Activated T-cell treated with anti-CD3 and anti-CD28 coated beads for 4 hours (primary cell): ENCODE data around the gene MGLL.

ENCODE experiments used
- DNase-seq: peaks from one replicate; pipeline ENCODE4 v3.0.0-alpha.2; 2020

Gene MGLL

GRCh38 chr3:127822041-127822681 is at the start of gene MGLL:
Gene MGLL, minus strand, starts transcription at chr3:127822515. Its CDS starts 197 bp downstream, at chr3:127822318.
- DNase-seq: no peak

GRCh38 chr3:127870156-127870555 is 47.8 kb upstream of the MGLL start:
- DNase-seq: no peak

- no peak for DNase-seq
Measured at GRCh38 chr3:127867986-127868385, 45.7 kb upstream of the MGLL start.

GRCh38 chr3:127867412-127867811 is 45.1 kb upstream of the MGLL start:
- DNase-seq: no peak

- DNase-seq: no peak
Measured at GRCh38 chr3:127865941-127866340, 43.6 kb upstream of the MGLL start.

- DNase-seq: no peak
Measured at GRCh38 chr3:127860211-127860696, 37.9 kb upstream of the MGLL start.

- no peak for DNase-seq
Measured at GRCh38 chr3:127859730-127860129, 37.4 kb upstream of the MGLL start.

GRCh38 chr3:127858937-127859336 is 36.6 kb upstream of the MGLL start:
- no peak for DNase-seq

- DNase-seq: no peak
Measured at GRCh38 chr3:127858521-127858920, 36.2 kb upstream of the MGLL start.

- no peak for DNase-seq
Measured at GRCh38 chr3:127857333-127857732, 35.0 kb upstream of the MGLL start.

- no peak for DNase-seq
Measured at GRCh38 chr3:127856801-127857200, 34.5 kb upstream of the MGLL start.

- DNase-seq: no peak
Measured at GRCh38 chr3:127855246-127855645, 32.9 kb upstream of the MGLL start.

- DNase-seq: no peak
Measured at GRCh38 chr3:127853681-127854080, 31.4 kb upstream of the MGLL start.

GRCh38 chr3:127851899-127852298 is 29.6 kb upstream of the MGLL start:
- DNase-seq: no peak

- no peak for DNase-seq
Measured at GRCh38 chr3:127849368-127849767, 27.1 kb upstream of the MGLL start.

- no peak for DNase-seq
Measured at GRCh38 chr3:127848131-127849129, 26.1 kb upstream of the MGLL start.

- DNase-seq: no peak
Measured at GRCh38 chr3:127847236-127847720, 25.0 kb upstream of the MGLL start.

- no peak for DNase-seq
Measured at GRCh38 chr3:127846576-127846975, 24.3 kb upstream of the MGLL start.

- no peak for DNase-seq
Measured at GRCh38 chr3:127844326-127844942, 22.1 kb upstream of the MGLL start.

GRCh38 chr3:127840671-127841070 is 18.4 kb upstream of the MGLL start:
- DNase-seq: no peak

GRCh38 chr3:127839099-127839498 is 16.8 kb upstream of the MGLL start:
- DNase-seq: no peak

- no peak for DNase-seq
Measured at GRCh38 chr3:127835993-127836882, 13.9 kb upstream of the MGLL start.
